GM18870 (cell line): ENCODE results near the gene MED27.

ENCODE experiments used
- ATAC-seq: cut with Tn5 transposase; IDR thresholded peaks from one replicate; pipeline ENCODE4 v1.9.1; 2021; ENCODE audit warnings: moderate library complexity; ENCODE audit not compliant: unreplicated experiment

The MED27 gene

DNA sequence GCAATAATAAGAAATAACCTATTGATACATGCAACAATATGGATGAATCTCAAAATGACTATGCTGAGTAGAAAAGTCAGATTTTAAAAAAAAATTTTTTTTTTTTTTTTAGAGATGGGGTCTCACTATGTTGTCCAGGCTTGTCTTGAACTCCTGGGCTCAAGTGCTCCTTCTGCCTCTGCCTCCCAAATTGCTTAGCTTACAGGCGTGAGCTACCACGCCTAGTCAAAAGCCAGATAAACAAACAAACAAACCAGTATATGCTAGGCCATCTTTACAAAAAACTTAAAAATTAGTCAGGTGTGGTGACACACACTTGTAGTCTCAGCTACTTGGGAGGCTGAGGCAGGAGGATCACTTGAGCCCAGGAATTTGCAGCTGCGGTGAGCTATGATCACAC lies 79.0 kb downstream of the MED27 start:
- no peak for ATAC-seq

- ATAC-seq, result no peak
These were observed 79.7 kb downstream of the MED27 start for GRCh38 chr9:131999692-132000551.

- ATAC-seq, result no peak
These were observed 81.9 kb downstream of the MED27 start for GRCh38 chr9:131997779-131998178.

DNA sequence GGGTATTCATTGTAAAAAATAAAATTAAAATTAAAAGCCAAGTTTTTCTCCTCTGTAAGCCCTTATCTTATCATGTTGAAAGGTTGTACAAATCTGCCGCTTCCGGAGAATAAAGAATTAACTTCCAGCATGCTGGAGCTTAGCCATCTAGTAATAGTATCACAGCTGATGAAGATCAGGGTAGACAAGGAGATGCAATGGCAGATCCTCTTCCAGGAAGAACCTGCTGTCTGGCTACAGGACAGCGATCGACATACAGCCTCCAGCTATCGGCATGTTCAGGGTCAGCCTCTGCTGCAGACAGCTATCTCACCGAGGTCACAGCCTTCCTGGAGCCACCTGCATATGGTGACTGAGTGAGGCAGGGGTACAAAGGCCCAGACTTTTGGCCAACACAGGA lies 82.6 kb downstream of the MED27 start:
- ATAC-seq, result no peak

- ATAC-seq, result no peak
These were observed 84.3 kb downstream of the MED27 start for GRCh38 chr9:131995382-131995781.

DNA sequence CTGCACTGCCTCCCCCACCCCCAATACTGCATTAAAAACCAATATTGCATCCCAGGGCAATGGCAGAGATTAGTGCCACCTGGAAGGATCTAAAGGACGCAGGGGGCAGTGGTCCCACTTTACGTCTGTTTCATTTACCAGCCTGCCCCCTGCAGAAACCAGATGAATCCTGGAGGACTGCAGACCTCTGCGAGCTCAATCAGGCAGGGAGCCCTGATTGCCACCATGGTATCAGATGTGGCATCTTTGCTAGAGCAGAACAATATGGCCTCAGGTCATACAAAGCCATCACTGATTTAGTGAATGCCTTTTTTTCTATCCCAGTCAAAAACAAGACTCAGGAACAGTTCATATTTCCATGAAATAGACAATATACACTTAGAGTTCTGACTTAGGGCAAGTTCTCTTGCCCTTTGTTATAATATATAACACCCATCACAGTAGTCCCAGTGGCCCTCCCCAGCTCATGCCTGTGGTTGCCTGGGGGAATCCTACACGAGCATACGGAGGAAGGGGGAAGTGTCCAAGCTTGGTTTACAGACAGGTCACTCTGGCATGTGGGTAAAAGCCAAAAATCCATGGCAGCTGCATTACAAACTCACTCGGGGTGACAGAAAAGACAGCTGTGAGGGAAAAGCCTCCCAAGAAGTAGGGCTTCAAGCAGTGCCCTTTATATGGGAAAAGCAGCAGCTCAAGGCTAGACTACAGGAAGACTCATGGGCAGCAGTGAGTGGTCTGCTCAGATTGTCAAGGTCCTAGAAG lies 85.1 kb downstream of the MED27 start:
- ATAC-seq, result no peak

- no peak for ATAC-seq
These were observed 86.6 kb downstream of the MED27 start for GRCh38 chr9:131992906-131993657.

GRCh38 chr9:131987232-131987631 lies 92.4 kb downstream of the MED27 start:
- no peak for ATAC-seq

GRCh38 chr9:131986576-131986975 lies 93.1 kb downstream of the MED27 start:
- ATAC-seq, result no peak

DNA sequence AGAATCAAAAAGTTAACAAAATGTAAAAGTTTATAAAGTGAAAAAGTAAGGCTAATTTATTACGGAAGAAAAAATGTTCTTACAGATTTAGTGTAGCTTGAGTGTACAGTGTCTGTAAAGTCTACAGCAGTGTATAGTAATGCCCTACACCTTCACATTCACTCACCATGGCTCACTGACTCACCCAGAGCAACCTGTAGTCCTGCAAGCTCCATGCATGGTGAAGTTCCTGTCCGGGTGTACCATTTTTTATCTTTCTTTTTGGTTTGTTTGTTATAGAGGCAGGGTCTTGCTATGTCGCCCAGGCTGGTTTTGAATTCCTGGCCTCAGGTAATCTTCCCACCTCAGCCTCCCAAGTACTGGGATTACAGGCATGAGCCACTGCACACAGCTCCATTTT lies 93.6 kb downstream of the MED27 start:
- no peak for ATAC-seq

DNA sequence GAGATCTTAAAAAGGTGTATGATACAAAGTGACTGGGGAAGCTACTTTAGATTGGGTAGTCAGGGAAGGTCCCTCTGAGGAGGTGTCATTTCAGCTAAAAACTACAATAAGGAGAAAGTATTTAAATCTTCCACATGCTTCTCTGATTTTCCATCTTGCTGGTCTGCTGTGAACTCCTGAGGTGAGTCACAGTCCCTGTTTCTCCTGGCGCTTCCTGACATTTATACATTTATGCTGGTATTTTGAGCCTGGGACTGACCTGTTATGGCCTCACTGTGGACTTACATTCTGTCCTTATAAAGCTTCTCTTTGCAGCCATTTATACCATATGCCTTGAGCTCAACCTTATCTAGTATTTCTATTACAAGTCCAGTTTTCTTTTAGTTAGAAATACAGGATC lies 95.1 kb downstream of the MED27 start:
- no peak for ATAC-seq

DNA sequence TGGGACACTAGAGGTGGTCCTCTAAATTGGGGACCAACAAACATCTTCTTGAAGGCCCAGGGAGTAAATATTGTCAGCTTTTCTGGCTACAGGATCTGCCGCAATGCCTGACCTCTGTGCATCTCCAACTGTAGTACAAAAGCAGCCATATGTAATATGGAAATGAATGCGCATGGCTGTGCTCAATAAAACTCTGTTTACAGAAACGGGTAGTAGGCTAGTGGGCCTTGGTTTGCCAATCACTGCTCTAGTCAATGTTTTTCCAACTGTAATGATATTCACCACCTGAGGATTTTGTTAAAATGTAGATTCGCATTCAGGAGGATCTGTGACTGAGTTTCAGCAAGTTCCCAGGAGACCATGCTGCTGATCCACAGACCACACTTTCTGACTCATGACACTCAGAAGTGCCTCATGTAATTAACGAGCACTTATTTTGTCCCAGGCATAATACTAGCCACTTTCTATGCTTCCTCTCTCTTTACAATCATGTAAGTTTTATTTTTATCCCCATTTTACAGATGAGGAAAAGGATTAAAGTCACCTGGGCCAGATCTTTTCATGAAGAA lies 96.9 kb downstream of the MED27 start:
- no peak for ATAC-seq

DNA sequence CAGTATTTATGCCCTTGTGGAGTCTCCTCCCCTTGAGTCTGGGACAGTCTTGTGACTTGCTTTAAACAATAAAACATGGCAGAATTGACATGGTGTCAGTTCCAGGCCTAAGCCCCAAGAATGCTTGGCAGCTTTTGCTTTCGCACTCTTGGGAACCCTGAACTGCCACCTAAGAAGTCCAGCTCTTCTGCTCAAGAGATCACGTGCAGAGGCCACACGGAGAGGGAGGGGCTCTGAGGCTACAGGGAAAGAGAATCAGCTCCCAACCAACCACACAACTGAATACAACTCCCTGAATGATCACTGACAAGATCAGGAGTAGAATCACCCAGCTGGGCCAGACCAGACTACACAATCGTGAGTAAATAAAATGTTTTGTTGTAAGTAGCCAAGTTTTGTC lies 97.6 kb downstream of the MED27 start:
- no peak for ATAC-seq

DNA sequence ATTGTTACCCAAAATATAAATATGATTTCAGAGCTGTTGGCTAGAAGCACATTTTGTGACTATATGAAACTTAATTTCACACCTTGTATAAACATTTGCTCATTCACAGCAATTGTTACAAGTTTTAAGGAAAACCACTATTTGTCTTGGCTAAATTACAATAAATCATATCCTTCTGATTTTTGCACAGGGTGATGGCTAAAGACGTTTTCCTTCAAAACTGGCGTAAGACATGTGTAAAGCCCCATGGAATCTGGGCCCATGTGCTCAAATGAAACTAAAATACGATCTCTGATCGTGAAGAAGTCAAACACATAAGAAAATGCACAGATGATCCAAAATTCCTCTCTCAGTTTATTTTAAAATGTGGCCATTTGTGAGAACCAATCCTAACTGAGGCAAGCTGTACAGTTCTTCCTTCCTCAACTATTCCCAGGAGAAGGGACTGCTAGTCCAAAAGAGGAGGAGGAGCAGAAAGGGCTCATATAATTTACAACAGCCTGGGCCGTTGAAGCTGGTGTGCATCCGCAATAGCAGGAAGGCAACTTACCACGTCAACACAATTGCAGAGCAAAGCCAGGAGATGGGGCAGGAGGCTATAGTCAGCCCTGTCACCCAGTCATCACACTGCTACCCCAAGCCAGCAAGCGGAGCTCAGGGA lies 98.4 kb downstream of the MED27 start:
- no peak for ATAC-seq

DNA sequence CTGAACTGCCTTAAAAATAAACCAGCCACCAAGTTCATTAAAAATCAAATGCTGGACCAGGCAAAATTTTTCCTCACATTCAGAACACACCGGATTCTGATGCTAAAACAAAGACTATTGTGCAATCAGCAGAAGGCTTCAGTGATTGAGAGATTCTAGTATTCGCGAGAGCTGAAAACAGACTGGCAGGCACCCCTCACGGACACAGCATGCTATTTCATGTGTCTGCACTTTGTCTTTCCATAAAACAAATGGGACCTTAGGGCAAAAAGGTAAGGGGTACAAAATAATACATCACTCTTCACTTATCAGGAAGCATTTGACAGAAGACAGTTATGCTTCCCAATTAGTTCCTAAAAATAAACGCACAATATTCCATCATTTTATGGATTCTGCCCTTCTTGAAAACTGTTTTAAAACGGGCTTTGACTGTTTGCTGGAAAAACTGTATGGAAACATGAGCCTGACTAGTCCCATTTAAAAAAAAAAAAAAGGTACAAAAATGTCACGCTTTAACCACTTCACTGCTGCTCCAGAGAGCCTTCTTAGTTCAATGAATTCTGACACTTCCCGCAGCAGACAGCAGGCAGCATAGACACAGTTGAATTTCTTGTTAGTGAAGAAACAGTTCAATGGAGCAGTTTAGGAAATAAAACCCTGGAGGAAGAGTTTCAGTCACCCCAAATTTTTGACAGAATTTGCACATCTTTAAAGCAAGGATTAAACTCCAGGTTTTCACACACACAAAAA lies 99.2 kb downstream of the MED27 start:
- no peak for ATAC-seq

GRCh38 chr9:131977109-131977838 lies 102.4 kb downstream of the MED27 start:
- ATAC-seq, result no peak

- ATAC-seq, result no peak
These were observed 103.2 kb downstream of the MED27 start for GRCh38 chr9:131976157-131977108.

- ATAC-seq, result no peak
These were observed 106.8 kb downstream of the MED27 start for GRCh38 chr9:131972889-131973288.
